Stimulated activated CD4-positive, alpha-beta T cell treated with anti-CD3 and anti-CD28 coated beads, Interleukin-15, amount 100 ng/mL, for 24 hours (primary cell): ENCODE results near the gene ERCC8.

Source experiments
- DNase-seq: peaks from one replicate; pipeline ENCODE4 v3.0.0-alpha.2; 2020

The ERCC8 gene

DNA sequence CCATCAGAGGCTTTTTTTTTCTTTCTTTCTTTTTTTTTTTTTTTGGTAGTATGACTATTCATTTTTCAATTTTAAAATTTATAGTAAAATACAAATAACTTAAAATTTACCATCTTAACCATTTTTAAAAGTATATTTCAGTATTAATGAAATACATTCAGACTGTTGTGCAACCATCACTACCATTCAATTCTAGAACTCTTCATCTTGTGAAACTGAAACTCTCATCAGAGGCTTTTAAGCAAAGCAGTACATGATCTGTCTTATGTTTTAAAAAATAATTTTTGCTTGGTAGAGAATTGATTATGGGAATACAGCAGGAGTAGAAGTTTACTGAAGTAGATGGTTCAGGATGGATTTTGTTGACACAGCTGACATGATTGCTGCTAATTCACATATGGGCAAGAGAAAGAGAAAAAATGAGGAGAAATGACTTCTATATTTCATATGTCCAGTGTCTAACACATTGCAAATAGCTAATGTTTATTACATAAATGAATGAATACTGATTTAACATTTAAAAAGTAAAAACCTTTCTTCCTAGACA lies 114.2 kb downstream of the ERCC8 start:
- no peak for DNase-seq

- DNase-seq, result no peak
Observed at GRCh38 chr5:60829490-60830266, 115.2 kb downstream of the ERCC8 start.

- DNase-seq, result no peak
Observed at GRCh38 chr5:60827201-60827600, 117.7 kb downstream of the ERCC8 start.

DNA sequence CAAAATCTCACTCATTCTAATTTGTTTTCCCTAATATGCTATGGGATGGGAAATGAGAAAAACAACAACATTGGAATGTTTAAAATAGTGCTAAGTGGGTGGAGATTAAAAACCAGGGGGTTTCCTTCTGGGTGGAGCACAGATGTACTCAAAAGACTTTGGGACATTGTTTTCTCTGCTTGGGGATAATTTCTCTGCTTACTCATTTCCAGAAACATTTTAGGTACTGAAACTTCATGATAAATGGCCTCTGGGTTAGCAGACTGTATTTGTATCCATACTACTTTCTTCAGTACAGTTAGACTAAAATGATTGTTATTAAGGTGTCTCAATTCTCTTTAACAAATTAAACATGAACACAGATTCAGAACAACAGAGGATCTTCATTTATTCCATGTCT lies 118.2 kb downstream of the ERCC8 start:
- no peak for DNase-seq
